Activated effector memory CD4-positive, alpha-beta T cell treated with Interleukin-2 at 50 U/mL for 16 hours (primary cell): ENCODE results near the gene FXYD2.

Experiments used
- DNase-seq: peaks from one replicate; pipeline ENCODE4 v3.0.0-alpha.2; 2020

The FXYD2 gene

GRCh38 chr11:117857734-117858414, 33.3 kb upstream of the FXYD2 start:
- no peak for DNase-seq

GRCh38 chr11:117855912-117856651, 31.5 kb upstream of the FXYD2 start:
- DNase-seq, result no peak

- no peak for DNase-seq
Observed at GRCh38 chr11:117855186-117855845, 30.8 kb upstream of the FXYD2 start.

- DNase-seq, result no peak
Observed at GRCh38 chr11:117852309-117852708, 27.8 kb upstream of the FXYD2 start.

GRCh38 chr11:117851852-117852251, 27.3 kb upstream of the FXYD2 start:
- no peak for DNase-seq

GRCh38 chr11:117851106-117851505, 26.6 kb upstream of the FXYD2 start:
- DNase-seq, result no peak

GRCh38 chr11:117849781-117850414, 25.4 kb upstream of the FXYD2 start:
- DNase-seq, result no peak

- DNase-seq, result peak; percentile 72
Observed at GRCh38 chr11:117843666-117844484, 19.3 kb upstream of the FXYD2 start.

- DNase-seq, result no peak
Observed at GRCh38 chr11:117842131-117842941, 17.8 kb upstream of the FXYD2 start.

GRCh38 chr11:117841551-117842031, 17.0 kb upstream of the FXYD2 start:
- no peak for DNase-seq

GRCh38 chr11:117840881-117841550, 16.5 kb upstream of the FXYD2 start:
- no peak for DNase-seq

GRCh38 chr11:117839936-117840813, 15.6 kb upstream of the FXYD2 start:
- DNase-seq, result no peak

- no peak for DNase-seq
Observed at GRCh38 chr11:117839380-117839881, 14.9 kb upstream of the FXYD2 start.

- DNase-seq, result no peak
Observed at GRCh38 chr11:117838901-117839300, 14.4 kb upstream of the FXYD2 start.

GRCh38 chr11:117837791-117838190, 13.2 kb upstream of the FXYD2 start:
- no peak for DNase-seq

GRCh38 chr11:117837070-117837776, 12.7 kb upstream of the FXYD2 start:
- no peak for DNase-seq

- no peak for DNase-seq
Observed at GRCh38 chr11:117836077-117836960, 11.8 kb upstream of the FXYD2 start.

GRCh38 chr11:117835576-117835975, 11.0 kb upstream of the FXYD2 start:
- DNase-seq, result no peak
